Bronchial epithelial cell (primary cell): Measurements from ENCODE around the gene HSP90B1. TPM values are rescaled to one million over a fixed set of nuclear protein-coding genes. Genes with fewer than 3 reads are reported as not detected.

Experiments used
- DNase-seq: peaks from one replicate; pipeline ENCODE4 v3.0.0-alpha.2; 2010; ENCODE audit warnings: low read depth
- FAIRE-seq: peaks from 2 replicates; lab custom pipeline; 2011; peaks lifted over from hg19 to GRCh38; lab: Jason Lieb, UNC
- H3K27me3 ChIP-seq: 2 replicates; pipeline ENCODE4 v1.5.1; 2011; ENCODE audit warnings: low read length; ENCODE audit not compliant: control insufficient read depth, insufficient read depth
- H3K36me3 ChIP-seq: 2 replicates; pipeline ENCODE4 v1.5.1; 2011; ENCODE audit warnings: low read length; ENCODE audit not compliant: control insufficient read depth, insufficient read depth
- H3K4me3 ChIP-seq: 2 replicates; pipeline ENCODE4 v1.5.1; 2011; ENCODE audit warnings: mild to moderate bottlenecking, low read depth, low read length, control low read depth
- total RNA-seq: library from RNA; depleted of rRNA; stranded (reverse); fragments of >200 nt; gene quantifications from 2 replicates; pipeline ENCODE4 v1.2.1, GENCODE V29; 2014
- TF ChIP-seq, protein P1 (sequence below): IDR thresholded peaks from 2 replicates; pipeline ENCODE4 v1.5.1; 2011; ENCODE audit warnings: mild to moderate bottlenecking, moderate library complexity, low read length, control low read depth, inconsistent platforms; ENCODE audit not compliant: insufficient read depth, severe bottlenecking

HSP90B1 gene
- total RNA-seq, 1 donor from 2014 or later, result 677 TPM

GRCh38 chr12:103947871-103948555 lies 17.8 kb downstream of the HSP90B1 start:
- TF ChIP-seq, protein P1, sequence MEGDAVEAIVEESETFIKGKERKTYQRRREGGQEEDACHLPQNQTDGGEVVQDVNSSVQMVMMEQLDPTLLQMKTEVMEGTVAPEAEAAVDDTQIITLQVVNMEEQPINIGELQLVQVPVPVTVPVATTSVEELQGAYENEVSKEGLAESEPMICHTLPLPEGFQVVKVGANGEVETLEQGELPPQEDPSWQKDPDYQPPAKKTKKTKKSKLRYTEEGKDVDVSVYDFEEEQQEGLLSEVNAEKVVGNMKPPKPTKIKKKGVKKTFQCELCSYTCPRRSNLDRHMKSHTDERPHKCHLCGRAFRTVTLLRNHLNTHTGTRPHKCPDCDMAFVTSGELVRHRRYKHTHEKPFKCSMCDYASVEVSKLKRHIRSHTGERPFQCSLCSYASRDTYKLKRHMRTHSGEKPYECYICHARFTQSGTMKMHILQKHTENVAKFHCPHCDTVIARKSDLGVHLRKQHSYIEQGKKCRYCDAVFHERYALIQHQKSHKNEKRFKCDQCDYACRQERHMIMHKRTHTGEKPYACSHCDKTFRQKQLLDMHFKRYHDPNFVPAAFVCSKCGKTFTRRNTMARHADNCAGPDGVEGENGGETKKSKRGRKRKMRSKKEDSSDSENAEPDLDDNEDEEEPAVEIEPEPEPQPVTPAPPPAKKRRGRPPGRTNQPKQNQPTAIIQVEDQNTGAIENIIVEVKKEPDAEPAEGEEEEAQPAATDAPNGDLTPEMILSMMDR, result no peak

GRCh38 chr12:103948746-103949406 lies 18.7 kb downstream of the HSP90B1 start:
- no peaks in the 10 kb centered on the region for H3K27me3 ChIP-seq

More at GRCh38 chr12:103947871-103948555, 17.8 kb downstream of the HSP90B1 start:
- no peaks in the 10 kb centered on the region for H3K27me3 ChIP-seq
- H3K4me3 ChIP-seq, result no peak overlapping the region
- H3K36me3 ChIP-seq, result peaks cover 24% of the 10 kb centered on the region
- DNase-seq (no peak), FAIRE-seq (no peak)

GRCh38 chr12:103952497-103952896 lies 22.3 kb downstream of the HSP90B1 start:
- H3K36me3 ChIP-seq, result peaks cover 12% of the 10 kb centered on the region
- no peaks in the 10 kb centered on the region for H3K27me3 ChIP-seq
- TF ChIP-seq, protein P1, result no peak
- no peak for DNase-seq
- H3K4me3 ChIP-seq, result no peak overlapping the region
- FAIRE-seq, result no peak

More at GRCh38 chr12:103948746-103949406, 18.7 kb downstream of the HSP90B1 start:
- H3K4me3 ChIP-seq, result no peak overlapping the region
- no peak for FAIRE-seq
- no peak for DNase-seq
- TF ChIP-seq, protein P1, result no peak
- peaks cover 22% of the 10 kb centered on the region for H3K36me3 ChIP-seq

DNA sequence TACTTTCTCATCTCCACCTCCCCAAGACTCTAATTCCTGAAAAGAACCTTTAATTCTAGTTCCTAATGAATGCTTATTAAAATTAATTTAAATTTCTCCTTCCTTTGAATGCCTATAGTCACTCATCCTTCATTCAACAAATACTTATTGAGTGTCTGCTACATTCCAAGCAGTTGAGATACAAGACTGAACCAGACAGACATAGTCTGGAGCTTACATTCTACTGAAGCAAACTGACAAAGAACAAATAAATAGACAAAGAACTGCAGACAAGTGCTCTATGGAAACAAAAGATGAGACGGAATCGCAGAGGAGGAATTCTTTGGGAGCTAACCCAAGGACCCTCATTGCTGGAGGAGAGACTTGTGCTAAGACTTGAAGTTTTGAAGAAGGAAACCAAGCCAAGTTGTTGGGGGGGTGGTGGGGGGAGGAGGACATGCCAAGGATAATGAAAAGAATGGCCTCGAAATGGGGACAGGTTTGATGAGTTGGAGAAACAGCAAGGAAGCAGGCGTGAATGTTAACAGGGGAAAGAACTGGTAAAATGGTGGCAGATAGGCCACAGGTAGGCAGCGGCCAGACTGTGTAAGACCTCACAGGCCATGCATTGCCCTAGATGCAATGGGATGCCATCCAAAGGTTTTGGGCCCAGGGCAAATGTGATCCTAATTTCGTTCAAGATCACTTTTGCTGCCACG lies 25.8 kb downstream of the HSP90B1 start:
- TF ChIP-seq, protein P1, result no peak
- H3K4me3 ChIP-seq, result peak overlapping the region; percentile 71
- no peak for FAIRE-seq

GRCh38 chr12:103956509-103957027 lies 26.4 kb downstream of the HSP90B1 start:
- no peaks in the 10 kb centered on the region for H3K27me3 ChIP-seq
- DNase-seq (no peak), FAIRE-seq (no peak)
- H3K4me3 ChIP-seq, result peak overlapping the region; percentile 71
- peaks cover 4% of the 10 kb centered on the region for H3K36me3 ChIP-seq
- TF ChIP-seq, protein P1, result no peak

More for the DNA sequence above, 25.8 kb downstream of the HSP90B1 start:
- H3K36me3 ChIP-seq, result peaks cover 4% of the 10 kb centered on the region
- H3K27me3 ChIP-seq, result no peaks in the 10 kb centered on the region
- peak; percentile 43 for DNase-seq
